Measurements from ENCODE around the gene TDO2.
"Not testable (repeated sequence)": the region's sequence is repeated elsewhere in the genome, so short reads cannot be mapped to it uniquely, and the experiment has no call there.

TDO2 gene

DNA sequence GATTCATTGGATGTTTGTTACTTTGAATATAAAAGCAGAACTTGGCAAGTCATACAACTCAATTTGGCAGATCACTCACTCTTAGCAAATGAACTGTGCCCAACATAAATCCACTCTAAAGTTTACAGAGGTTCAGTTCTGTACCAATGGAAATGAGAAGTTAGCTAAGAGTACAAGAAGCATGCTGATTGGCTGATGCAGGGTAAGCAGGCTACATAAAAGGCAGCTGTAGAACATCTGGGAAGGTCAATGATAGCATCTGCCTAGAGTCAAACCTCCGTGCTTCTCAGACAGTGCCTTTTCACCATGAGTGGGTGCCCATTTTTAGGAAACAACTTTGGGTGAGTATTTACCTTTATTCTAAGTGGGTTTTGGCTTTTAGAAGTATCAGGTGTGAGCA is at the start of gene TDO2:
TDO2 (plus strand) TSS at position 244 of the 400 bp plus-strand sequence; CDS start at position 307, 63 bp downstream.
- no peak for DNase-seq

DNA sequence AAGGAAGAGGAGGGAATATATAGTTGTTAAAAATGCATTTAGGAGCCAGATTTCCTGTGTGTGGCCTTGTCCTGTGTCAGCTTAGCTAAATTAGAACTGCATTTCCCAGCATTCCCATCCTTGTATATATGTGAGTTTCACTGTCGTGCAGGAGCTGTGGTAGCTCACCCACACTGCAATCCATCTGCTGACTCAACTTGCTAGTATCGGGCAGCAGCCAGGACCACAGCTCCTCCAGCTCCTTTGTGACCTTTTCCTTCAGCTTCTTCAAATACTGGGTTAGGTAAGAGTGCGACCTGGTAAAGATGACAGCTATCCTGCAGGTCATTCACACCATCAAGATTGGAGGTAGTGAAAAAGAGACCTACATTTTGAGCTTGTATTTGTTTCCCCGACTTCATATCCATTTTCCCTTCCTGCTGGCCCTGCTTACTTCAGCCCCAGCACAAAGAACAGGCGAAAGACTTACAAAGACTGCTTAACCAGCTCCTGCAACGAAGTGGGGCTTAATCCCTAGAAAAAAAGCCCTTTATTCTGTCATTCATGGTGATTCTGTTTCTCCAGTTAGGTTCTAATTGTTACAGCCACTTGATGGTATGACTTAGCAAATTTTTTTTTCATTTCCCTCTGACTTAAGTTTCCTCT is 48.8 kb upstream of the TDO2 start:
- no peak for DNase-seq

DNA sequence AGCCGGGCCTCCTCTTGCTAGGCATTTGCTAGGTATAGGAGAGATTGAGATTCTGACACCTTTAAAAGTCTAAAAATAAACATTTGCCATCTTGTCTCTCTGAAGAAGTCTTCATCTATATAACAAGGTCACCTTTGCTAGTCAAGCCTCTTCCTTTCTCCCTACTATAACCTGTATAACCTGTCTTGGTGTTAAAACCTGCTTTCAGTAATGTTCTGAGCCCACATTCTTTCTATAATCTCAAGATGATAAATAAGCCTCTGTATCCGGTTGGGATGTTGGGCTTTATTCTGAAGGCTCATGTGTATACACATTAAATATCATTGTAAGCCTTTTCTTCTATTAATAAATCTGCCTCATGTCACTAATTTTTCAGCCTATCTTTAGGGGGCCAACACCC is 47.6 kb upstream of the TDO2 start:
- no peak for DNase-seq

DNA sequence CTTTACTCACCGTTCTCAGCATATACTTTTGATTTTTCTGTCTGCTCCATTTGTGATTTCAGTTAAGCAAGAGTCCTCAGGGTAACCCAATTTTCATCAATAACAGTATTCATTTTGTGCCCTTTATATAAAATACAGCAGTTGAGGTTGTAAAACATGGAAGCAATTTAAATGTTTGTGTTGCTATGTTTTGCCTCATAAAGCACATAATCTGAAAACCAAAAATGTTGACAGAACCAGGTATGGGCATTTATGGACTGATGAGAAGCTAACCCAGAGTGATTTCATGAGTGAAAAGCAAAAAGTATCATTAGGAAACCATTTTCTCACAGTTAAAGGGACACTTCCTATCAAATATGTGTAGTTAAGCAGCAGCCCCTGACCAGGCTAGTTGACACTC is 37.3 kb upstream of the TDO2 start, which contains the start of gene ASIC5:
ASIC5 (minus strand) TSS at position 101 of the 400 bp plus-strand sequence; CDS start at position 50, 51 bp downstream.
- no peak for DNase-seq

DNA sequence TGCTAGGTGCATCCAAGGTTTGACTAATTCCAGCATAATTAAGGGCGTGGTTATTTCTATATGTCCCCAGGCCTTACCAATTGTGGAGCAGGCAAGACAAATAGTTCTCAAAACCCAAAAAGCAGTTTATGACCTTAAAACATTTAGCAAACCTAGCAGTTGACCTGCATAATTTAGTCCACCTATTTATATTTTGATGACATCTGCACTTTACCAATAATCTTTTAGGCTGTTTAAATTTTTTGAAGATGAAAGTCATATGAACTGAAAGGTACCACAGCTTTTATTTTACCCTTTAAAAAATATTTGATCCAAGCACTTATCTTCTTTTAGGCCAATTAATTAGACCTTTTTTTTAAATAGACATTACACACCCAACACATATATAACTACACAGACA is 27.6 kb upstream of the TDO2 start:
- no peak for DNase-seq

DNA sequence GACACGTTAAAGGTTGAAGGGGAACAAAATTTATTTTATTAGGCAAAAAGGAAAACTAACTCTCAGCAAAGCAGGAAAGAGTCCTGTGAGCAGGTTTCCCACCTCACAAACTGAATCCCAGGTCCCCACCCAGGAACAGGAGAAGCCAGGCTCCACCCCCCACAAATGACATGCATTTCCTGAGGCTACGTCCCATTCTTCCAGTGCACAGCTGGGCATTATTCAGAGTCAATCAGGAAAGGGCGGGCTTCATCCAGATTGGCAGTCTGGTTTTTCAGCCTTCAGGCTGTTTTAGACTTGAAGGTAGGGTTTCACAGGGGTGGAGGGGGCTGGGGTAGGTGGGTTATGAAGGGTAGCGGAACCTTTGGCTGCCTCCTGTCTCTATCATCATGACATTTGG is 25.5 kb upstream of the TDO2 start:
- DNase-seq = no peak

DNA sequence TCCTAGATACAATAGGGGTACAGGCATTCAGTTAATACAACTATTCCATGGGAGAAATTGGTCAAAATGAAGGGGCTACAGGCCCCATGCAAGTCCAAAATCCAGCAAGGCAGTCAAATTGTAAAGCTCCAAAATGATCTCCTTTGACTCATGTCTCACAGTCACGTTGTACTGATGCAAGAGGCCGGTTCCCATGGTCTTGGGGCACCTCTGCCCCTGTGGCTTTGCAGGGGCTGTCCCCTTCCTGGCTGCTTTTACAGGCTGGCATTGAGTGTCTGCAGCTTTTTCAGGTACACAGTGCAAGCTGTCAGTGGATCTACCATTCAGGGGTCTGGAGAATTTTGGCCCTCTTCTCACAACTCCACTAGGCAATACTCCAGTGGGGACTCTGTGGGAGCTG is 24.9 kb upstream of the TDO2 start:
- DNase-seq = no peak

DNA sequence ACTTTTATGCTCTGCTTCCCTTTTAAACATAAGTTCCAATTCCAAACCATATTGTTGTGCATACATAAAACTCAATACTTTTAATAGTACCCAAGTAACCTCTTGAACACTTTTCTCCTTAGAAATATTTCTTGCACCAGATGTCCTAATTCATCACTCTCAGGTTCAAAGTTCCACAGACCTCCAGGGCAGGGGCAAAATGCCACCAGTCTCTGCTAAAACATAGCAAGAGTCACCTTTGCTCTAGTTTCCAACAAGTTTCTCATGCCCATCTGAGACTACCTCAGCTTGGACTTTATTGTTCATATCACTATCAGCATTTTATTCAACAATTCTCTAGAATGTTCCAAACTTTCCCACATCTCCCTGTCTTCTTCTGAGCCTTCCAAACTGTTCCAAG is 23.7 kb upstream of the TDO2 start:
- DNase-seq = no peak

DNA sequence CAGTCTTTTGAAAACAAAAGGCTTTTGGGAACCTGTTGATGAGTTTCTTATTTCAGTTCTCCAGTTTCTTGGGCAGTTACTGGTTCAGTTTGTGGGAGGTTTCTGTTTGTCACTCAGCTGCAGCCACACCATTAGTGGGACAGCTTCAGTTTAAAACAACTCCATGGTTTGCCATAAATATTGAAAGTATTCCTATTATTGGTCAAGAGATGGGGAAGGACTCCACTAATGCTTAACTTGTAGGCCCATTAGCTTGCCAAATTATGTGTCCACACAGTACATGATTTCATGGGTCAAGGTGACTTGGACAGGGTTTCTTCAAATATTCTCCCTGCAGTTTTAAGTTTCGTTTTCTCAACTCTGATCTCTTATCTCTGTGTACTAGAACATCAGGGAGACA is 21.9 kb upstream of the TDO2 start:
- DNase-seq = no peak

DNA sequence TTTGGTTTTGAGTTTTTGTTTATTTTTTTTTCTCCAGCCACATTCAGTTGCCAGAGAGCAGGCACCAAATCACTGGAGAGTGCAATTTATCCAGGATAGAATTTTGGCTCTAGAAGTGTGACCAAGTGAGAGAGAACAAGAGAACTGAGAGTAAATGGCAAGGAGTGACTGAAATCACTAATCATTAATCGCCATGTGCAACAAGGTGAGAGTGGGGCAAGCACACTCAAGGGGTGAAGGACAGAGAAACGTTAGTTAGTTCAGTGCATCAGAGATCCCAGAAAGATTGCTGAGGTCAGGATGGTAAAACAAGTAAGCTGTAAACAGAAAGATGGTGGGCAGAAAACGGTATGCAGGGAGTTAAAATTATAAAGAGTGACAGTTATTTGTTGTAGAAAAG is 19.6 kb upstream of the TDO2 start:
- no peak for DNase-seq

DNA sequence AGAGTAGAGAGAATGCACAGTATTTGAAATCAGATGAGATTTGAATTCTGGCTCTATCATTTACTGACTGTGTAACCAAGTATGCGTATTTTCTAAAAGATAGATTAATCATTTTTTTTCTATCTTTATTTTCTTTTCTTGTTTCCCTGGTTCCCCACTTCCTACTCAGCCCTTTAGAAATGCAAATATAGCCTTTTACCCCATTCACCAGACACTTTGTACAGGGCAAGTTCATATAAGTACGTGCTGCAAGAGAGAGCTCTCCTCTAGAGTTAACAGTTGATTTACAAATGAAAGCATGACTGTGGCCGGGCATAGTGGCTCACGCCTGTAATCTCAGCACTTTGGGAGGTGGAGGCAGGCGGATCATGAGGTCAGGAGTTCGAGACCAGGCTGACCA is 17.8 kb upstream of the TDO2 start:
- DNase-seq = no peak

DNA sequence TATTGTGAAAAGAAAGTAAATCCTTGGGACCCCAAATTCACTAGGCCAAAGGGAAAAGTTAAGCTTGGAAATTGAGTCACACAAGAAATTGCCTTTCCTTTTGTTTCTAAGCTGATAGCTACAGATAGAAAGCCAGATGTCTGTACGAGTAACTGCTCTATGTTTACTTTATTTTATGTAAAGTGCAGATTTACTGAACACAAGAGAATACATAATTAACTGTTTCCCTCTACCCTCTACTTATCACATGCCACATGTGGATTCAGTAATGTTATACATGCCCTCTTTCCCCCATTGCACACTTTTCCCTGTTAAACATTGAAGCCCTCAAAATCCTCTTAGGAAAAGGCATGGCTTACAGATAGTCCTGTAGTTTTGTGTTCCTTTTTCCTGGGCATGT is 16.5 kb upstream of the TDO2 start:
- no peak for DNase-seq

DNA sequence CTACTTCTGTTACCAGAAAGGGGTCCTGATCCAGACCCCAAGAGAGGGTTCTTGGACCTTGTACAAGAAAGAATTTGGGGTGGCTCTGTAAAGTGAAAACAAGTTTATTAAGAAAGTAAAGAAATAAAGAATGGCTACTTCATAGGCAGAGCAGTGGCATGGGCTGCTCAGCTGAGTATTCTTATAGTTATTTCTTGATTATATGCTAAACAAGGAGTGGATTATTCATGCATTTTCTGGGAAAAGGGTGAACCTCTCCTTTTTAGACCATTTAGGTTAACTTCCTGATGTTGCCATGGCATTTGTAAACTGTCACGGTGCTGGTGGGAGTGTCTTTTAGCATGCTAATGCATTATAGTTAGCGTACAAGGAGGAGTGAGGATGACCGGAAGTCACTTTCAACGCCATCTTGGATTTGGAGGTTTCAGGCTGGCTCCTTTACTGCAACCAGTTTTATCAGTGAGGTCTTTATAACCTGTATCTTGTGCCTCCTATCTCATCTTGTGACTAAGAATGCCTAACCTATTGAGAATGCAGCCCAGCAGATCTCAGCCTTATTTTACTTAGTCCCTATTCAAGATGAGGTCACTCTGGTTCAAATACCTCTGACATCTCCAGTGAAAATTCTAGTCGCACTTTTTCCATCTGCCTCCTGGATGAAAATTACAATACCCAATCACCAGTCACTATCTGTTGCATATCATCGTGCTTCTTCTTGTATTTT is 15.5 kb upstream of the TDO2 start:
- DNase-seq = no peak

DNA sequence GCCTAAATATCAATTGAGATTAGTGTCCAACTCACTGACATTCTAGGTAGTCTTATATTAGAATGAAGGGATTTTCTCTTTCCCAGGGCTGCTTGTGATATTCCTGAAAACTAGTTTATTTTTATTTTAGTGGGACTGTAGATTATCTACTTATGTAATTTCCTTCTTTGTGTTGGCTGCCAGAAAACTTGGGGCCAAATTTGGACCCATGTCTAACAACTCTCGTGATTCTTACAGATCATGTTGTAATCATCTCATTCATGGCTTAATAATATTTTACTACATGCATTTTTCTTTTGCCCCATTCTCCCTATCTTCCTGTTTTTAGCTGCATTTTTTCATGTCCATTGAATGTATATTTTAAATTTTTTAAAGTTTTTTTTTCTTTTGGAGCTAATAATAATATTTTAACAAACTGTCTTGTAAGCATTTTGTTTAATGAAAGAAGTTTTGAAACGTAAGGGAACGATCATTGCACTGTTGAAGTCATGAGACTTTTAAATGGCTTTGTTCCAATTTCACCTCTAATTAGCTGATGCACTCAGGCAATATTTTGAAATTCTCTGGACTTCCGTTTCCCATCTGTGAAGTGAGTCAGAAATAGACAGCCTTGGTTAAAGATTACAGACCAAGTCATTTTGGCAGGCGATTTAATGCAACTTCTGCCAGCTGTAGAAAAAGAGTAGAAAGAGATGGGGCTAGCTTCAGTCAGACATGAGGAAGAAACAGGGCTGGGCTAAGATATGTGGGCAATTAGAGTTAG is 14.3 kb upstream of the TDO2 start:
- no peak for DNase-seq

DNA sequence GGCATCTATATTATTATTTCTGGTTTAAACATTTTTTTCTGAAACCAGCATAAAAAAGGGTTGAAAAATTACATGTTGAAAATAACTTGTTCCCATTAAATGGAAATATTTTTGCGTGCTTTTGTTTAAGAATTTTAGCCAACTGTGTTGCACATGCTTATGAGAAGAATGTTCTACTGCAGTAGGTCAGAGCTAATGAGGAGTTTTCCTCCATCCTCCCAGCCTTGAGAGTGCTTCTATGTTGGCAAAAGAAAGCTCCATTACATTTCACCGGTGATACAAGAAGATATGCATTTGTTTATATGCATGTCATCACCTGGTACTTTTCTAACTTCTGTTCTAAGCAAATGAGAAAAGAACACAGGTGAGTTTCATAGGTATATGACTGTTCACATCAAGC is 13.6 kb upstream of the TDO2 start:
- DNase-seq = no peak

DNA sequence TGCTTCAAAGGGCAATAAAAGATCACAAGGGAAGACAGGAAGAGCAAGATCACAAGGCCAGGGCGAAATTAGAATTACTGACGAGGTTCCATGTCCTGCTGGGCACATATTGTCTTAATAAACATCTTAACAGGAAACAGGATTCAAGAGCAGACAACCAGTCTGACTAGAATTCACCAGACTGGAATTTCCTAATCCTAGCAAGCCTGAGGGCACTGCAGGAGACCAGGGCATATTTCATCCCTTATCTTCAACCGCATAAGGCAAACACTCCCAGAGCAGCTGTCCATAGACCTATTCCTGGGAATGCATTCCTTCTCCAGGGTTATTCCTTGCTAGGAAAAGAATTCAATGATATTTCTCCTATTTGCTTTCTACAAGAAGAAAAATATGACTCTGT is 12.4 kb upstream of the TDO2 start:
- no peak for DNase-seq

DNA sequence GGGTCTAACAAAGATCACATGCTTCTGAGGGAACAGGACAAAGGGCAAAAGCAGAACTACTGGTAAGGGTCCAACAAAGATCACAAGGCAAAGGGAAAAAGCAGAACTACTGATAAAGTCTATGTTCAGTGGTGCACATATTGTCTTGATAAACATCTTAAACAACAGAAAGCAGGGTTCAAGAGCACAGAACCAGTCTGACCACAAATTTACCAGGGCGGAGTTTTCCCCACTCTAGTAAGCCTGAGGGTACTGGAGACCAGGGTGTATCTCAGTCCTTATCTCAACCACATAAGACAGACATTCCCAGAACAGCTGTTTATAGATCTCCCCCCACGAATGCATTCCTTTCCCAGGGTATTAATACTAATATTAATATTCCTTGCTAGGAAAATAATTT is 5.1 kb upstream of the TDO2 start:
- DNase-seq = not testable (repeated sequence)

DNA sequence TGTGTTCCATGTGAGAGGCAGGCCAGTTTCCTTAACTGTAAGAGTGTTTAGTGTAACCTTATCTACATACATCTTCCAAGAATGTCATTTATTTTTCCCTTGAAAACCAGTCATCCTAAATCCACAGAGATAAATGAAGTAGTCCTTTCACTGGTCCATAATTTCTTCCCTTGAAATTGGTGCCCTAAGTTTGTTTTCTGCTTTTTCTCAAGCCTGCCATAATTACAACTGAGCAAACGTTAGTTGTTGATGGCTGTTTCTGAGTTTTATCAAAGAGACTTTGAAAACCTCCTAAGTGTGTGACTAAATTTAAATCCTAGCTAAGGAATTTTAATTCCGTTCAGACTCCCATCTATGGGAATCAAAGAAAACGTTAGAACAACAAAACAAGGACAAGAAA is 3.6 kb upstream of the TDO2 start:
- DNase-seq = no peak

DNA sequence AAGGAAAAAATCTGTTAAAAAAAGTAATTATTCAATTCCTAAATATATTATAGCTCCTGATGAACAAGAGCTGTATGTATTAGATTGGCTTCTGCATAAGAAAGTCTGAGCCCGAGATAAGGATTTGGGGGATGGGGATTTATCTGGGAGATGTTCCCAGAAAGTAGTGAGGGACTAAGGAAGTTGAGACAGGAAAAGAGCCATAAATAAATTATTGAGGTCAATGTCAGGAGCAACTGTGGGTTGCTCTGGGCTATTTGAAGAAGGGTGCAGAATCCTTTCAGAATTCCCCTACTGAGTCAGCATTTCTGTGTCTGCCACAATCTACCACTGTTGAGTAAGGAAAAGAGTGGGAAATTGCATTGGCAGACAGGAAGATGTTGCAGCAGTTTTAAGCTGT is 3.1 kb upstream of the TDO2 start:
- no peak for DNase-seq

DNA sequence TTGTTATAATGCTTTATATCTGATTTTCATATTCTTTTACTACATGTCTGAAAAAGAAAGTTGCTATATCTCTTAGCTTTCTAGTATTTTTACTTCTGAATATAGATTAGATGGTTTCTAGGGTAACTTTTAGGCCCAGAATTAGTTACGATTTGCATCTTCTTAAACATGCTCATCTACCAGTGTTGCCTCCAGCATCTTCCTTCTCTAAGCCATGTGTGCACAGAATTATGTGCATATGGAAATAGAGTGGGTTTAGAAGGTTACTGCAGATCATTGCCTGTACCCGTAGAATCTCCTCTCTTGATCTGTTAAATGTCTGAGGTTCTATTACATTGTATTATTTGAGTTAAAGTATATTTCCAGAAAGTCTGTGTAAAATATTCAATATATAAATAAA is 2.5 kb upstream of the TDO2 start:
- DNase-seq = no peak

DNA sequence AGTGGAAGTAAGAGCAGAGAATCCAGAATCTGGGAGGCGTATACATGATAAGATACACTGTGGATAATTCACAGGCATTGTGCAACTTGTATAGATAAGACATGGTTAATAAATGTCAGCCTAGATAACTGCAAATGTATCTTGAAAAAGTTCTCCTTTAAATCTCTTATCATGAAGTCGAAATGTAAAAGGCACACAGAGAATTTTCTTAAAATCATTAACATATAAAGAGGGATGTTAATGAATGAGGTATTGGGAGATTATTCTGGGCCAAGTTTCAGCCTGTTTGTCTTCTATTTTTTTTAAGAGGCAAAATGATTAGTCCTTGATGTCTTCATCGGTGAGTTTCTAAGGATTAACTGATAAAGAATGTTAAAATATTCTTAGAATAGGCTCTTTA is 835 bp downstream of the TDO2 start:
- no peak for DNase-seq

DNA sequence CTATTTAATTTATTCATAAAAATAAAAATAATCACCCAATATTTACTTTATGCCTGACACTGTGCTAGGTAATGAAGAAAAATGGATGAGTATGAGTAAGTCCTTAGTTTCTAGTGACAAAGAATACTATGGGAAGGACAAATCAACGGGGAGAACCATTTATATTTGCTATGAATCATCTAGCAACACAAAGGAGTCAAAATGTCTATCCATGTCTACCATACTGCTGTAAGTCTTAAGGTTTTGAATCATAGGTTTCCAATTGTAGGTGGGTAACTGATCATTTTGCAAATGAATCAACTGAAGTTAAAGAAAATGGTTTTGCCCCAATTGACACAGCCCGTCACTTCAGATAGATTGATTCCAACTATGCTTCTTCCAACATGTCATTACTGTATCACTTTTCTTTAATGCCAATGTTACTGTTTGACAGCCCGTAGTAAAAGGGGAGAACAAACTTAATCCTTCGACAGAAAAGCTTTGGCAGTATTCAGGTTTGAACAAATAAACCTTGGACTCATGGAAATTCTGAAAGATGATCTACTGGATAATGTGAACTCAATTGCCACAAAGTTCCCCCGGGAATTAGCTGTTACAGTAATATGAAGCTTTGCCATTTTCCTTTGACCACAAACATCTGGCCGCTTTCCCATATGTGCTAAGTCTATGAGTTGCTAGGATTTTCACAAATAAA is 3.2 kb downstream of the TDO2 start:
- DNase-seq = peak; percentile 15

DNA sequence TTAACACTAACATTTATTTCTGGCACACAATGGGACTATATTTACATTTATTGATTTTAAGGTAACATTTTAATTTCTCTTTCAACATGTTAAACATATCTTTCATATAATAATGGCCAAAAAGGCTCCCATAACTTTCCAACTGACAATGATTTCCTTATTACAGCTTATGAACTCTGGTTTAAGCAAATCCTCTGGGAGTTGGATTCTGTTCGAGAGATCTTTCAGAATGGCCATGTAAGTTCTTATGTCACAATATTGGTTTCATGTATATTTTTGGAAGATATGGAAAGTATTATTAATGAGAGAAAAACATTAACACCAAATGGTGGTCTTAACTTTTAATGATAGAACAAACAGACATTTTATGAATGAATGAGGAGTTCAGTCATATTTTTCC is 4.1 kb downstream of the TDO2 start:
- no peak for DNase-seq

Measured in DMS79 (cell line).